ENCODE measurements around the gene ITPRID1. TPM values are rescaled to one million over a fixed set of nuclear protein-coding genes. Genes with fewer than 3 reads are reported as not detected.

ITPRID1 gene
- total and polyA plus RNA-seq, 12 donors: not detected

GRCh38 chr7:31512166-31512565 lies 1.7 kb upstream of the ITPRID1 start:
- H3K27ac ChIP-seq: no peak overlapping the region
- ATAC-seq: no peak
- no peaks in the 10 kb centered on the region for H3K4me1 ChIP-seq
- intact Hi-C loops (cut with DNase I): no loop called here
- no peak overlapping the region for H3K4me3 ChIP-seq
- 62 to 66% methylated on average over 2 of the region's 2 CpGs for WGBS, 2 donors
- H3K27me3 ChIP-seq: peaks cover 0 to 16% (median 0%) of the 10 kb centered on the region in 7 donors
- DNase-seq: no peak
- H3K9me3 ChIP-seq: peaks cover 0 to 10% (median 0%) of the 10 kb centered on the region in 11 donors
- TF ChIP-seq CTCF (IDR thresholded peaks at IDR 0.05): no peak
- no peaks in the 10 kb centered on the region for H3K36me3 ChIP-seq

GRCh38 chr7:31516680-31517502 lies 3.0 kb downstream of the ITPRID1 start:
- H3K4me1 ChIP-seq: no peaks in the 10 kb centered on the region
- no peak overlapping the region for H3K27ac ChIP-seq
- DNase-seq (no peak), ATAC-seq (no peak)
- WGBS, 2 donors: 87% methylated on average over 16 of the region's 16 CpGs
- no peak overlapping the region for H3K4me3 ChIP-seq
- intact Hi-C loops (cut with DNase I): no loop called here
- H3K9me3 ChIP-seq: peaks cover 0 to 11% (median 0%) of the 10 kb centered on the region in 11 donors
- TF ChIP-seq CTCF (IDR thresholded peaks at IDR 0.05): no peak
- no peaks in the 10 kb centered on the region for H3K36me3 ChIP-seq
- peaks cover 0 to 9% (median 0%) of the 10 kb centered on the region in 7 donors for H3K27me3 ChIP-seq

GRCh38 chr7:31517513-31517912 lies 3.6 kb downstream of the ITPRID1 start:
- 94 to 97% methylated on average over 31 of the region's 31 CpGs for WGBS, 2 donors
- Histone ChIP-seq H3K27ac (no peak overlapping the region), H3K27me3 (peaks cover 0 to 9% (median 0%) of the 10 kb centered on the region in 7 donors), H3K9me3 (peaks cover 0 to 11% (median 0%) of the 10 kb centered on the region in 11 donors), H3K36me3 (no peaks in the 10 kb centered on the region), H3K4me1 (no peaks in the 10 kb centered on the region), H3K4me3 (no peak overlapping the region)
- intact Hi-C loops (cut with DNase I): no loop called here
- no peak for DNase-seq
- ATAC-seq: no peak
- TF ChIP-seq CTCF (IDR thresholded peaks at IDR 0.05): no peak

GRCh38 chr7:31518766-31519165 lies 4.9 kb downstream of the ITPRID1 start:
- Histone ChIP-seq H3K4me1 (no peaks in the 10 kb centered on the region), H3K27me3 (peaks cover 0 to 9% (median 0%) of the 10 kb centered on the region in 7 donors), H3K9me3 (peaks cover 0 to 11% (median 0%) of the 10 kb centered on the region in 11 donors), H3K4me3 (no peak overlapping the region), H3K27ac (no peak overlapping the region), H3K36me3 (no peaks in the 10 kb centered on the region)
- no peak for TF ChIP-seq CTCF (IDR thresholded peaks at IDR 0.05)
- DNase-seq: no peak
- WGBS, 2 donors: 85 to 90% methylated on average over 4 of the region's 4 CpGs
- no peak for ATAC-seq
- intact Hi-C loops (cut with DNase I): no loop called here

All from heart right ventricle (tissue), 16 donors.